ENCODE data around the gene TOE1. TPM values are rescaled to one million over a fixed set of nuclear protein-coding genes. Genes with fewer than 3 reads are reported as not detected.

Gene TOE1
- total and polyA plus RNA-seq, 2 donors (not counting 1 experiment from before 2014, with no cell fraction given), result 24.7 to 28.6 TPM

- Histone ChIP-seq H3K9me3 (ENCODE audit: control extremely low read depth in 1 of 3, control insufficient read depth in 2 of 3, insufficient read depth in 1 of 3, low read length in 2 of 3) (no peaks in the 10 kb centered on the region), H3K9ac (ENCODE audit: low read length) (peak within 1 kb of the TSS; percentile 69), H3K4me1 (ENCODE audit: control insufficient read depth in 2 of 2, insufficient read depth in 2 of 2, low read length in 2 of 2) (peaks cover 8 to 20% of the 10 kb centered on the region in 2 donors), H3K27ac (ENCODE audit: low read length in 2 of 2) (no peak within 1 kb of the TSS), H3K4me2 (replicated peaks; ENCODE audit: low read depth, low read length, poor library complexity, severe bottlenecking) (peak within 1 kb of the TSS; percentile 93), H3K27me3 (replicated peaks in 1 of 4; ENCODE audit: control extremely low read depth in 1 of 4, control insufficient read depth in 3 of 4, insufficient read depth in 4 of 4, low read length in 3 of 4) (peaks cover 0 to 5% (median 2%) of the 10 kb centered on the region in 4 experiments), H3K4me3 (ENCODE audit: control extremely low read depth in 1 of 5, extremely low read depth in 1 of 5, insufficient read depth in 1 of 5, low read depth in 2 of 5, low read length in 4 of 5) (peak within 1 kb of the TSS; percentile 47 to 70 (median 63)), H3K79me2 (ENCODE audit: control insufficient read depth, insufficient read depth, low read length) (no peaks in the 10 kb centered on the region), H2AFZ (ENCODE audit: insufficient read depth, low read depth, low read length, poor library complexity, severe bottlenecking) (peak within 1 kb of the TSS; percentile 95), H4K20me1 (ENCODE audit: control insufficient read depth, insufficient read depth, low read length, poor library complexity, severe bottlenecking) (no peaks in the 10 kb centered on the region), H3K36me3 (replicated peaks in 1 of 2; ENCODE audit: control extremely low read depth in 1 of 2, control insufficient read depth in 1 of 2, extremely low read depth in 1 of 2, insufficient read depth in 2 of 2, low read length in 1 of 2) (peaks cover 0 to 15% of the 10 kb centered on the region in 2 experiments)
- TF ChIP-seq CTCF (IDR thresholded peaks at IDR 0.05) (no peak), EZH2 (IDR thresholded peaks at IDR 0.05; ENCODE audit: borderline replicate concordance, insufficient read depth, low read depth, low read length, poor library complexity, severe bottlenecking) (no peak)
- POLR2A ChIA-PET, result interaction anchor here (2.2 to 4.1 kb wide), 2 partner anchors 13 to 21 kb away, joined by 9 to 18 read pairs; partner anchors contain the start of genes MUTYH and TOE1
- ATAC-seq (ENCODE audit: low read depth) (peak; percentile 88), DNase-seq (peak; percentile 74)
- Mint-ChIP-seq H3K9me3 (ENCODE audit: insufficient read depth) (no peaks in the 10 kb centered on the region), H3K4me3 (peak within 1 kb of the TSS; percentile 89), H3K4me1 (peaks cover 13% of the 10 kb centered on the region), H3K27ac (peak within 1 kb of the TSS; percentile 15), H3K27me3 (no peaks in the 10 kb centered on the region)
- CTCF ChIA-PET, result interaction anchor here (0.9 to 2.0 kb wide), 4 partner anchors 12 to 166 kb away, joined by 3 to 8 read pairs (median 6); partner anchors contain the start of gene TOE1
- intact Hi-C loops (cut with micrococcal nuclease), result loop anchor here (1.0 to 5.0 kb wide), 3 partner anchors 13 to 475 kb away; partner anchors contain the start of genes MAST2, MUTYH and TOE1
- 15% methylated on average over 95 of the region's 96 CpGs for WGBS (ENCODE audit: insufficient coverage)
These were observed 13.0 kb upstream of the TOE1 start, which contains the start of gene HPDL for GRCh38 chr1:45326627-45327623. Gene HPDL (plus strand): TSS chr1:45326895. CDS start chr1:45327149, 254 bp downstream.
